ENCODE measurements around the gene DLG2. TPM values are rescaled to one million over a fixed set of nuclear protein-coding genes. Genes with fewer than 3 reads are reported as not detected.
A peak's percentile ranks its signal among the peaks of the same experiment; 100 is the strongest.
"Not testable (repeated sequence)": the region's sequence is repeated elsewhere in the genome, so short reads cannot be mapped to it uniquely, and the experiment has no call there.

DLG2 gene
- 0.37 TPM in 1 of 2 replicates, not detected in the other for total RNA-seq (2014; rRNA removed; shearing (Covaris generic))

- DNase-seq (ENCODE audit: low read depth), result peak; percentile 64
Observed at GRCh38 chr11:85627332-85627997, at the start of gene DLG2. Gene DLG2 (minus strand): TSS chr11:85627344.

- no peak for DNase-seq (ENCODE audit: low read depth)
Observed at GRCh38 chr11:85673393-85673792, 46.2 kb upstream of the DLG2 start.

DNA sequence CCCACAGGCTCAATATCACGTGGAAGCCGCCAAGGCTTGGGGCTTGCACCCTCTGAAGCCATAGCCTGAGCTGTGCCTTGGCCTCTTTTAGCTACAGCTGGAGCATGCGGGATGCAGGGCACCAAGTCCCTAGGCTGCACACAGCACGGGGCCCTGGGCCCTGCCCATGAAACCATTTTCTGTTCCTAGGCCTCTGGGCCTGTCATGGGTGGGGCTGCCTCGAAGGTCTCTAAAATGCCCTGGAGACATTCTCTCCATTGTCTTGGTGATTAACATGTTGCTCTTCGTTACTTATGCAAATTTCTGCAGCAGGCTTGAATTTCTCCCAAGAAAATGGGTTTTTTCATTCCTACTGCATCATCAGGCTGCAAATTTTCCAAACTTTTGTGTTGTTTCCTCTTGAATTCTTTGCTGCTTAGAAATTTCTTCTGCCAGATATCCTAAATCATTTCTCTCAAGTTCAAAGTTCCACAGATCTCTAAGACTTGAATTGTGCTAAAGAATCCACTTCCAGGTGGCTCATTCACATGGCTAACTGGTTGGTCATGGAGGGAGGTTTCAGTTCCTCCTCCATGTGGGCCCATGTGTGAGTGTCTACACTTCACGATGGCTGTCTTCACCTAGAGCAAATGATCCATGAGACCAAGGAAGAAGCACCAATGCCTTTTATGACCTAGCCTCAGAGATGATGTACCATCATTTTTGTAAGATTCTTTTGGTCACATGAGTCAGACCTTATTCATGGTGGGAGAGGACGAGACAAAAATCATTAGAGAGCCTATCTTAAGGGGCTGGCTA lies 45.2 kb upstream of the DLG2 start:
- peak; percentile 20 for DNase-seq (ENCODE audit: low read depth)

- not testable (repeated sequence) for DNase-seq (ENCODE audit: low read depth)
Observed at GRCh38 chr11:85670949-85671663, 44.0 kb upstream of the DLG2 start.

- no peak for DNase-seq (ENCODE audit: low read depth)
Observed at GRCh38 chr11:85668157-85668556, 41.0 kb upstream of the DLG2 start.

- no peak for DNase-seq (ENCODE audit: low read depth)
Observed at GRCh38 chr11:85666687-85667086, 39.5 kb upstream of the DLG2 start.

GRCh38 chr11:85665733-85666132 lies 38.6 kb upstream of the DLG2 start:
- peak; percentile 40 for DNase-seq (ENCODE audit: low read depth)

- peak; percentile 93 for DNase-seq (ENCODE audit: low read depth)
Observed at GRCh38 chr11:85664615-85665481, 37.7 kb upstream of the DLG2 start, which contains the start of gene CREBZF. Gene CREBZF (minus strand): TSS chr11:85665129. CDS start chr11:85664875, 254 bp downstream.

DNA sequence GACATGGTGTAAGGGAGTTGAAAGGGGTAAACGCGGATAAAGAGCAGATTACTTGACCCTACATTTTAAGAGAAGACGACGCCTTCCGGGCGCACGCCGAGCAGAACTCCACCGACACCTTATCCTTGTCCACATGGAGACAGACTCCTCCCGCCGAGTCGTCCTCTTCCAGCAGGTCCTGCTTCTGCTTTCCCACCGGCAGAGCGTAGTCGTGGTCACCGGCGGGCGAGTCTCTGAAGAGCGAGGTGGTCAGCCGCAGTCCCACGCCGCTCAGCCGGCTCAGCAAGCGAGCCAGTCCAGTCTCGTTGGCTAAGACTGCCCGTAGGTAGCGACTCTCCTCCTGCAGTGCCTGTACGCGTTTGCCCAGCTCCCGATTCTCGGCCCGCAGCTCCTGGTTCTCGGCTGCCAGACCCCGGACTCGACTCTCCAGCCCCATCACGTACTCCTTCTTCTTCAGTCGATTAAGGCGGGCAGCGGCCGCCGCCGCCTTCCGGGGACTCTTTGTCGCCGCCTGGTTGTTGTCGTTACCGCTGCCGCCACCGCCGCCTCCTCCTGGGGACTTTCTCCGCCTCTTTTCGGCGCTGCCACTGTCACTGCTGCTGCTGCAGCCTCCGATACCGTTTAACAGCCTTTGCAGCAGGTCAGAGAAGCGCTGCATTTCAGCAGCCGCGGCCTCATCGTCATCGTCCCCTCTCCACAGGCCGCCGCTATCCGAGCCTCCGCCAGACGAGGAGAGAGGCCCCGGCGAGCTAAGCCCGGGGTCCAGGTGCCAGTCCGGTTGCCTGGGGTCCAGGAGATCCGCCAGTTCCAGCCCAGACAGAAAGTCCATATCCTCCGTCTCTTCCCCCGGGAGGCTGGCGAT lies 36.8 kb upstream of the DLG2 start:
- DNase-seq (ENCODE audit: low read depth), result peak; percentile 73

GRCh38 chr11:85663080-85663752 lies 36.1 kb upstream of the DLG2 start:
- peak; percentile 36 for DNase-seq (ENCODE audit: low read depth)

- DNase-seq (ENCODE audit: low read depth), result no peak
Observed at GRCh38 chr11:85661972-85662664, 35.0 kb upstream of the DLG2 start.

DNA sequence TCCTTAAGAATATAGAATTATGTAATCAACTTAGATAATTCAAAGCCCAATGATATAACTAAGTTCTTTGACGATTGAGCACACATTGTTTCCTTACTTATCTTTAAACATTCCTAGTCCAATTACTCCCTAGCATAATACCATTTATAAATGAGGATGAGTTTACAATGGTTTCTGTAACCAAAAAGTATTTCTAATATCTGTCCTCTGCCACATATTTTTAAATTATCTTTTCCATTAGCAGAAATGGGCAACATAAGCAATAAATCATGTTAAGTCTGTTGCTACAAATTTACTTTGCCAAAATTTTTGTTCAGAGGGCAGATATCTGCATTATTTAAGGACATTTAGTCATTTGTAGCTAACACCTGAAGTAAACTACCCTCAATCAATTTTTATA lies 31.0 kb upstream of the DLG2 start:
- no peak for DNase-seq (ENCODE audit: low read depth)

DNA sequence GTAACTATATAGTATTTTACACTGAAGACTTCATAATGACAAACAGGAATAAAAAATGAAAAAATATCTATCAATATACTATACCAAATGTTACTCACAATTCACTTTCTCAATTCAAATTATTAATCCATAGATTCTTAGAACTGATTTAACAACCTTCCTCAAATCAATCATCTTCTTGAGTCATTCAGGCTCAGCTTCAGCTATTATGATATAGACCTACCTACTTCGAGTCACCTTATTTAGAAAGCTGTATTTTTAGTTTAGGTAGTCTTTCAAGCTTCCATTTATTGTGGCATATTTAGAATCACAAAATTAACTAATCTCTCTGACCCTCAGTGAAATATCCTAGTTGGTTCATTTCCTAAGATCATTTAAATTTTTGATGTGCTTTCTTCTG lies 29.6 kb upstream of the DLG2 start:
- no peak for DNase-seq (ENCODE audit: low read depth)

- not testable (repeated sequence) for DNase-seq (ENCODE audit: low read depth)
Observed at GRCh38 chr11:85654343-85654742, 27.2 kb upstream of the DLG2 start.

DNA sequence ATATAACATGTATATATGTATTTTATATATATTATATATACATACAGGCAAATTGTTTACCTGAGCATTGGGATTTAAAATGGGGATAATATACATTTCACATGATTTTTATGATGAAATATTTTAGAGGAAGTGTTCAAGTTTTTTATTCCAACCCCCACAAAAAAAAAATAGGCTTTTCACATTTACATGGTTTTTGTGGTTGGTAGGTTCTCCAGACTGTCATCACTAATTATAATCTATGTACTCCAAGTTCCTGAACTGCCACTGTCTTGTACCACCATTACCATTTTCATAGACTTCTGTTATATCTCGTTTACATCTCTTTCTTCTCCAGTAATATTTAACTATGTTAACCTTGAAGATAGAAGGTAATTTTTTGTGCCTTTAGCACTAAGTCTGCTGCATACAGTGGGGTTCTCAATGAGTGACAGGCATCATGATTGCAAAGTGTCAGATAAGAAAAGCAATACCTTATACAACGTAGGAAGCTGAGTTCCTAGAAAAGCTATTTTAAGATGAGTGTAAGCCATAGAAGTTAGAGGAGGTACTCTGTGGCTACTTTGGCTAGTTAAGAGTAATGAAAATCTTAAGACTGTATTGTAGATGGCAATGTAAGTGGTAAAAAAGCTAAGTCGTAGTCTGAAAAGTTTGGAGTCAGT lies 25.8 kb upstream of the DLG2 start:
- DNase-seq (ENCODE audit: low read depth), result no peak

DNA sequence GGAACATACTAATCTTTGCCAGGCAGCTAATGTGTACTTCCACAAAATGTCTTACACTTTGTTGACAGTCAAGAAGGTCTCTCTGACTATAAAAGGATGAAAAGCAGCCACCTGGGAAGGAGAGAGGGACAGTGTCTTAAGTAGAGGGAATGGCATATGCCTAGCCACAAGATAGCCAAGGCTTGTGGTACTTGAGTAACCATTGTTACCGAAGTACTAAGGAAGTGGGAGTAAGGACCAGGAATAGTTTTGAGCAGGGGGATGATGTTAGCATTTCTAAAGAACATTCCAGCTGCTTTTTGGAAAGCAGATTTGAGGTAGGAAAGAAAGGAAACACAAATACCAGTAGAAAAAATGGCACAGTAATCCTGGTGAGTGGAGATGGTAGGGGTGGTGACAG lies 24.0 kb upstream of the DLG2 start:
- no peak for DNase-seq (ENCODE audit: low read depth)

DNA sequence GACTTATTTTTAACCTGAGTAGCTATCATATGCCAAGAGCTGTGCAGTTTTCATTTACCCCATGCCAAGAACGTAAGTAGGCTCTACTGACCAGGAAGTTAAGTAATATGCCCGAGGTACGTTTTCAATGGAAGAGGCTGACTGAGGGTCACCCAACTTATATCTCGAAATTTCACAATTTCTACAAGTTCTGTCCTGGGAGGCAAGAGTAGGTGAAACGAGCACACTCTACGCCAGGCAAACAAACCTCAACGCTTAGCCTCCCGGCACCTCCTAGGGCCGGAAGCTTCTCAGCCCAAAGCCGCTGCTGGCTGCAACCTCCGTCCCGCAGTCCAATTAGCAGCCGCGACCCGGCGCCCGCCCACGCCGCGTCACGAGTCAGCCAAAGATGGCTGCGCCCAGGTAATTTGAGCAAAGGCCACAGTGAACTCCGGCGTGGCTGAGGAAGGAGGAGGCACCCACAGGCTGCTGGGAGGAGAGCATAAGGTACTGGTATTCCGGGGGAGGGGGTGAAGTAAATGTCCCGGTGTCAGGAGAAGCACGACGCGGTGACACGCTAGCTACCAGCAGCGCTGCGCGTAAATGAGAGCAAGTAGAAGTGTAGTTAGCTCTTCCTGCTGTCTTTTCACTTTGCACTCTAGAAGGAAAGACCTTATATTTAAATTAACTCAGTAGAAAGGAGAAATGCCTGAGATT lies 20.6 kb upstream of the DLG2 start, which contains the start of gene TMEM126A:
Gene TMEM126A (plus strand): TSS at position 364 of the 696 bp plus-strand sequence. CDS start 2,289 bp downstream, outside the sequence.
- DNase-seq (ENCODE audit: low read depth), result peak; percentile 86

GRCh38 chr11:85647078-85647477 lies 19.9 kb upstream of the DLG2 start:
- DNase-seq (ENCODE audit: low read depth), result no peak

Measured in M059J (cell line).